ENCODE measurements around the gene EXPH5.

The EXPH5 gene

GRCh38 chr11:108500721-108501120, 92.8 kb downstream of the EXPH5 start:
- H3K4me1 ChIP-seq: peaks cover 12% of the 10 kb centered on the region

DNA sequence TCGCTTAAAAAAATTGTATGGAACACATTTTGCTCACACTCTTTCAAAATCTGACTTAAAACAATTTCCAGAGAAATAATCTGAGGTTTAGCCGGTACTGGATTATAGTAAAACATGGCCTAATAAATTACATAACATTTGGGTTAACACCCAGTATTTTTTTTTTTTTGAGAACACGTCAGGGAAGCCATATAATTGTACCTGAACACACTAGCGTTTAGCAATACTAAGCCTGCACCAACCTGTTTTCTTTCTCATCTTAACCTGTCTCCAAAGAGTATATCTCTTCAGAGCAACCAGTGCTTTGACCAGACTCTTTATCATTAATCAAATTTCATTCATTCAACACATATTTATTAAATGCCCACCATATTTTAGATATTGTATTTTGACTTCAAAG, 93.4 kb downstream of the EXPH5 start:
- Histone ChIP-seq H3K36me3 (ENCODE audit: control insufficient read depth, insufficient read depth, low read length) (no peaks in the 10 kb centered on the region), H3K4me1 (peaks cover 12% of the 10 kb centered on the region), H2AFZ (no peak overlapping the region), H3K27ac (no peak overlapping the region), H3K4me2 (ENCODE audit: low read length) (no peak overlapping the region), H3K9me3 (ENCODE audit: control insufficient read depth, low read length) (no peaks in the 10 kb centered on the region), H3K4me3 (ENCODE audit: low read depth, low read length) (no peak overlapping the region), H3K9ac (no peak overlapping the region), H3K27me3 (ENCODE audit: control insufficient read depth, insufficient read depth, low read length) (no peaks in the 10 kb centered on the region), H3K79me2 (peaks cover 2% of the 10 kb centered on the region)
- TF ChIP-seq, protein P1, sequence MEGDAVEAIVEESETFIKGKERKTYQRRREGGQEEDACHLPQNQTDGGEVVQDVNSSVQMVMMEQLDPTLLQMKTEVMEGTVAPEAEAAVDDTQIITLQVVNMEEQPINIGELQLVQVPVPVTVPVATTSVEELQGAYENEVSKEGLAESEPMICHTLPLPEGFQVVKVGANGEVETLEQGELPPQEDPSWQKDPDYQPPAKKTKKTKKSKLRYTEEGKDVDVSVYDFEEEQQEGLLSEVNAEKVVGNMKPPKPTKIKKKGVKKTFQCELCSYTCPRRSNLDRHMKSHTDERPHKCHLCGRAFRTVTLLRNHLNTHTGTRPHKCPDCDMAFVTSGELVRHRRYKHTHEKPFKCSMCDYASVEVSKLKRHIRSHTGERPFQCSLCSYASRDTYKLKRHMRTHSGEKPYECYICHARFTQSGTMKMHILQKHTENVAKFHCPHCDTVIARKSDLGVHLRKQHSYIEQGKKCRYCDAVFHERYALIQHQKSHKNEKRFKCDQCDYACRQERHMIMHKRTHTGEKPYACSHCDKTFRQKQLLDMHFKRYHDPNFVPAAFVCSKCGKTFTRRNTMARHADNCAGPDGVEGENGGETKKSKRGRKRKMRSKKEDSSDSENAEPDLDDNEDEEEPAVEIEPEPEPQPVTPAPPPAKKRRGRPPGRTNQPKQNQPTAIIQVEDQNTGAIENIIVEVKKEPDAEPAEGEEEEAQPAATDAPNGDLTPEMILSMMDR (IDR thresholded peaks at IDR 0.05): no peak

More at GRCh38 chr11:108500721-108501120, 92.8 kb downstream of the EXPH5 start:
- Histone ChIP-seq H3K36me3 (ENCODE audit: control insufficient read depth, insufficient read depth, low read length) (no peaks in the 10 kb centered on the region), H3K4me2 (ENCODE audit: low read length) (no peak overlapping the region), H3K9me3 (ENCODE audit: control insufficient read depth, low read length) (no peaks in the 10 kb centered on the region), H2AFZ (no peak overlapping the region), H3K27me3 (ENCODE audit: control insufficient read depth, insufficient read depth, low read length) (no peaks in the 10 kb centered on the region), H3K9ac (no peak overlapping the region), H3K4me3 (ENCODE audit: low read depth, low read length) (no peak overlapping the region), H3K27ac (peak overlapping the region; percentile 44), H3K79me2 (no peaks in the 10 kb centered on the region)
- TF ChIP-seq, protein P1 (IDR thresholded peaks at IDR 0.05): no peak

- Histone ChIP-seq H3K9me3 (ENCODE audit: control insufficient read depth, low read length) (no peaks in the 10 kb centered on the region), H2AFZ (peak overlapping the region; percentile 83), H3K27ac (peak overlapping the region; percentile 94), H3K4me1 (peaks cover 12% of the 10 kb centered on the region), H3K4me3 (ENCODE audit: low read depth, low read length) (peak overlapping the region; percentile 50), H3K79me2 (peaks cover 3% of the 10 kb centered on the region), H3K27me3 (ENCODE audit: control insufficient read depth, insufficient read depth, low read length) (no peaks in the 10 kb centered on the region), H3K9ac (no peak overlapping the region), H3K36me3 (ENCODE audit: control insufficient read depth, insufficient read depth, low read length) (no peaks in the 10 kb centered on the region), H3K4me2 (ENCODE audit: low read length) (peak overlapping the region; percentile 72)
- TF ChIP-seq, protein P1 (IDR thresholded peaks at IDR 0.05): no peak
Observed at GRCh38 chr11:108498816-108499408, 94.7 kb downstream of the EXPH5 start.

DNA sequence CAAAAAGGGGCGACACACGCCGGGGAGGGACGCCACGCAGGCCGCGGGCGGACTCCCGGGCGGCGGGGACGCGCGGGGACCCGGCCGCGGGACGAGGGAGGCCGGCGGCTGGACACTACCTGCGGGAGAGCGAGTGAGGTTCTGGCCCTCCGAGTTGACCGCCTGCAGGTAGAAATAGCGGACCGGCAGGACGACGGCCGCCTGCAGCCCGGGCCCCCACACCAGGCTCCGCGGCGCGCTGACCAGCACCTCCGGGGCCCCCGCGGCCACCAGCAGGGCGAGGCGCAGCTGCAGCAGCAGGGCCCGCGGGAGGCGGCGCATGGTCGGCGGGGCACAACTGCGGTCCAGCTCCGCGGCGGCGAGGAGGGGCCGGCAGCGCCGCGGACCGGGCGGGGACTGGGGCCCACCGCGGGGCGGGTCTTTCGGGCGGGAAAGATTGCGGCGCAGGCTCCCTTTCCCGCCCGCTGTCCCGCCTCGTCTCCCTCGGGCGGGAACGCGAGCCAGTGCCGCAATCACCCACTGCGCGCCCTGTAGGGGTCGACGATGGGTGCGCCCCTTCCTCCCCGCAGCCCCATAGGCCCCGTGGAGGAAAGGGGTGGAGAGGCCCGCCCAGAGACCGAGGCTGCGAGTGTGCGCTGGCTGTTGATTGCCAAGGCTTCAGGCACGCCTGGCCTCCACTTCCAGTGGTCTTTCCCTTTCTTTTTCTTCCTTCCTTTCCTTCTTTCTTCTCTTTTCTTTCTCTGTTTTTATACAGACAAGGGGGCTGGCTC, 95.3 kb downstream of the EXPH5 start, which contains the start of gene POGLUT3:
POGLUT3 (minus strand) TSS at position 339 of the 770 bp plus-strand sequence; CDS start at position 321, 18 bp downstream.
- H3K27me3 ChIP-seq (ENCODE audit: control insufficient read depth, insufficient read depth, low read length): no peaks in the 10 kb centered on the region
- peak within 1 kb of the TSS; percentile 68 for H3K4me3 ChIP-seq (ENCODE audit: low read depth, low read length)
- peak within 1 kb of the TSS; percentile 94 for H3K27ac ChIP-seq
- peaks cover 5% of the 10 kb centered on the region for H3K79me2 ChIP-seq
- H3K4me2 ChIP-seq (ENCODE audit: low read length): peak within 1 kb of the TSS; percentile 72
- peaks cover 12% of the 10 kb centered on the region for H3K4me1 ChIP-seq
- H3K36me3 ChIP-seq (ENCODE audit: control insufficient read depth, insufficient read depth, low read length): no peaks in the 10 kb centered on the region
- H3K9me3 ChIP-seq (ENCODE audit: control insufficient read depth, low read length): no peaks in the 10 kb centered on the region
- peak within 1 kb of the TSS; percentile 80 for H3K9ac ChIP-seq
- H2AFZ ChIP-seq: peak within 1 kb of the TSS; percentile 87
- TF ChIP-seq, protein P1 (IDR thresholded peaks at IDR 0.05): no peak
